Hepatic stellate cell (primary cell): ENCODE measurements around the gene KCNMB3.
"Not testable (repeated sequence)": the region's sequence is repeated elsewhere in the genome, so short reads cannot be mapped to it uniquely, and the experiment has no call there.

Experiments used
- DNase-seq: peaks from one replicate; pipeline ENCODE4 v3.0.0; 2011; ENCODE audit warnings: low spot score

The KCNMB3 gene

DNA sequence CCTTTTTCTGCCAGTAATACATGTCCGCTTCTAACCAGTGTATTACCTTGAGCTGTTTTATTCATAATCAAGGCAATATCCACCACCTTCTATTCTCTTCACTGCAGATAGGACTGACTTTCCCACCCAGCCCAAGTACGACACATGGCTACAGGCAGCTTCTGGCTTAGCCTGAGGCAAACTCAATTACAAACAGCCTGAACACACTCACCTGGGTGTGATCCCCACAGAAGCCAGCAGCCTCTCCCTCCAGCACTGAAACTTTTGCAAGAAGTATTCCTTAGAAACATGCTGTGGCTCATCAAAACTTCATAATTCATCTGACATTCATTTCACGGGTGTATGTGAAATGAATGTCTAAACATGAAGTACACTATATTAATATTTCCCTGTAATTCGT, 13.5 kb upstream of the KCNMB3 start:
- no peak for DNase-seq

GRCh38 chr3:179263134-179263533, 12.2 kb upstream of the KCNMB3 start:
- no peak for DNase-seq

- DNase-seq, result peak; percentile 80
Observed at GRCh38 chr3:179260949-179261765, 10.2 kb upstream of the KCNMB3 start.

GRCh38 chr3:179259959-179260756, 9.2 kb upstream of the KCNMB3 start:
- DNase-seq, result not testable (repeated sequence)

DNA sequence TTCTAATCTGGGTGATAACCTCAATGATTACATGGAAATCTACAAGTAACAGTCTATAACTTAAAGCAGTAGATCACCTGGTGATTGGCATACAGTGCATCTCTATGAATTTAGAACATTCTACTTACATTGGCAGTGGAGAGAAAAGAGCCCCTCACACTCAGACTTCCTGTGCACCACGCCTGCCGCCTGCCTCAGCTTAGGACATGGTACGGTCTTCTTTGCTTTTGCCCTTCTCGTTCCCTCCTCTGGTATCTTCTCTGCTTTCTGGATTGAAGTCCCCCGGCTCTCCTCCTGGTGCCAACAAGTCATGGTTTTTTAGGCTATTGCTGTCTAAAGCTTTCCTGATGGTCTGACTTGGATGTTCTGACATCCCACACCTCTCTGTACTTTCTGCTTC, 7.9 kb upstream of the KCNMB3 start:
- no peak for DNase-seq

DNA sequence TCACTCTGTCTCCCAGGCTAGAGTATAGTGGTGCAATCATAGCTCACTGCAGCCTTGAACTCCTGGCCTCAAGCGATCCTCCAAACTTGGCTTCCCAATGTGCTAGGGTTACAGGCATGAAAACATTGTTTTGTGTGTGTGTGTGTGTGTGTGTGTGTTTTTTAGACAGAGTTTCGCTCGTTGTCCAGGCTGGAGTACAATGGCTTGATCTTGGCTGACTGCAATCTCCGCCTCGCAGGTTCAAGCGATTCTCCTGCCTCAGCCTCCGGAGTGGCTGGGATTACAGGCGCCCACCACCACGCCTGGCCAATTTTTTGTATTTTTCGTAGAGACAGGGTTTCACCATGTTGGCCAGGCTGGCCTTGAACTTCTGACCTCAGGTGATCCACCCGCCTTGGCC, 6.8 kb upstream of the KCNMB3 start:
- DNase-seq, result not testable (repeated sequence)

DNA sequence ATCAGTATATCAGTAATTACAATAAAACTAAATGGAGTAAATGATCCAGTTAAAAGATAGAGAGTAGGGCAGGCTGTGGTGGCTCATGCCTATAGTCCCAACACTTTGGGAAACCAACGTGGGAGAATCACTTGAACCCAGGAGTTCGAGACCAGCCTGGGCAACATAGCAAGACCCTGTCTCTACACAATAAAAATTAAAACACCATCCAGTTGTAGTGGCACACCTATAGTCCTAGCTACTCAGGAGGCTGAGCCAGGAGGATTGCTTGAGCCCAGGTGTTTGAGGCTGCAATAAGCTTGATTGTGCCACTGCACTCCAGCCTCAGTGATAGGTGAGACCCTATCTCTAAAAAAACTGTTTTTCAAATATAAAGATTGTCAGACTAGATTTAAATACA, 5.9 kb upstream of the KCNMB3 start:
- DNase-seq, result no peak

GRCh38 chr3:179247289-179248015, 3.5 kb downstream of the KCNMB3 start:
- DNase-seq, result no peak

GRCh38 chr3:179244878-179245277, 6.0 kb downstream of the KCNMB3 start:
- no peak for DNase-seq

DNA sequence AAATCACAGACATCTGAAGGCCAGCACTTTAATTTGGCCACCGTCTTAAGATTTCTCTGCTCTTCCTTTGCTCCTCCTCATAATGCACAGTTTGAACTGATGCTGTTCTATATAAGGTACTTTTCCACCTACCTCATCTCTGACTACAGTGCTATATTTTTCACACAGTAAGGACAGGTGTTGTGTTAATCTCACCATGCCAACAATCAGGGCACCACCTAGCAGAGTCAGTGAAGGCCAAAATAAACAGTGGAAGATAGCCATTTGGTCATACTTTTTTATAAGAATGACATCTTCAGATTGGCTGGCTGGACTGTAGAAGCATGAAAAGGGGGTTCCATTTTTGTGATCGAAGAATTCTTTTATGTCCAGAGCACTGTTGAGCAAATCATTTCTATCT, 8.1 kb downstream of the KCNMB3 start:
- DNase-seq, result not testable (repeated sequence)

DNA sequence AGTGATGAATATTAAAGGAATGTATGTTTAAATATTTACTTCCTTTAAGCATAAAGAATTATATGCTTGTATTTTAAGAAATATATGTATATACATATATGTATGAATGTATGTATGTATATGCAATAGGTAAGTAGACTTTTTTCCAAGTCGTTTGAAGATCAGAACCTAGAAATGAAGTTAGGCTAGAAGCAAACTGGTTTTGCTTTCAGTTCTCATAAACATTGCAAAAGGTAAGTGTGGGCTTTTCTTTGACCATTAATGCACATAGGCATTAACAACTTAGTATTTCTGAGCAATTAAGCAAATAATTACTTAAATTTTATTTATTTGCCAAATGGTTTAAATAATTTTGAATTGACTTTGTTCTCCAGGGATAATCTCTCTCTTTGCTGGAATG, 10.6 kb downstream of the KCNMB3 start:
- DNase-seq, result not testable (repeated sequence)

DNA sequence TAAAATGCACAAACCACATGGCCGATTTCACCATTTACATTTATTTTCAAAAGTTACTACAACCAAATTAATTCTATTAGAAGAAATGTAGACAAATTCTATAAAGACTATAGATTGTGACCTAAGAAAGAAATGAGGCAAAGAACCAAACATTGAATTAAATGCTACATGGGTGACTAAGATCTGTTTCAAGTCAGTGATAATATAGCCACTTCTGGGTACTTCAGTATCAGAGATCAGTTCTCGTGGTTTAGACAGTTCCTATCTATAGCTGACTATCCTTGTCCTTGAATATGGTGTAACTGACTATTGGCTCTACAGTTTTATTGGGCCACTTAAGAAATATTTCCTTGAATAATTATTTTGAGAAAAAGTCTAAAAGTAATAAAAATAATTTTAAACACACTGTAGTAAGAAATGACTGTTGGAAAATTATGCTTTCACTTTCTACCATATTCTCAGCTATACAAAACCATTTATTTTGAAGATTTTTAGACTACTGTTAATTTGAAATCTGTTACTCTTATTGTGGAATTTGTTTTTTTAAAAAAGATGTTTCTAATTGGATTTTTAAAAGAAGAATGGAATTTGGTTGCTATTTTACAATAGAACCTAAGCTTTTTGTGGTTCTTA, 14.1 kb downstream of the KCNMB3 start:
- DNase-seq, result no peak

DNA sequence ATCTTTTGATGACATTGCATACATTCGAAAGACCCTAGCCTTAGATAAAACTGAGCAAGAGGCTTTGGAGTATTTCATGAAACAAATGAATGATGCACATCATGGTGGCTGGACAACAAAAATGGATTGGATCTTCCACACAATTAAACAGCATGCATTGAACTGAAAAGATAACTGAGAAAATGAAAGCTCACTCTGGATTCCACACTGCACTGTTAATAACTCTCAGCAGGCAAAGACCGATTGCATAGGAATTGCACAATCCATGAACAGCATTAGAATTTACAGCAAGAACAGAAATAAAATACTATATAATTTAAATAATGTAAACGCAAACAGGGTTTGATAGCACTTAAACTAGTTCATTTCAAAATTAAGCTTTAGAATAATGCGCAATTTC, 16.7 kb downstream of the KCNMB3 start:
- no peak for DNase-seq

DNA sequence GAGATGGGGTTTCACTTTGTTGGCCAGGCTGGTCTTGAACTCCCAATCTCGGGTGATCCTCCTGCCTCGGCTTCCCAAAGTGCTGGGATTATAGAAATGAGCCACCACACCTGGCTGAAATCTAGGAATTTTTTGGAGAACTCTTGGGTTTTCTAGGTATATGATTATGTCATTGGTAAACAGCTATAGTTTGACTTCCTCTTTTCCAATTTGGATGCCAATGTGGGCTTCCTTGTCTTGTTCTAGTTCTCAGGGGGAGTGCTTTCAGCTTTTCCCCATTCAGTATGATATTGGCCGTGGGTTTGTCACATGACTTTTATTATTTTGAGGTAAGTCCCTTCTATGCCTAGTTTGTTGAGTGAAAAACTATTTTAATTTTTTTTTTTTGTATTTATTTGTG, 17.9 kb downstream of the KCNMB3 start:
- DNase-seq, result no peak

DNA sequence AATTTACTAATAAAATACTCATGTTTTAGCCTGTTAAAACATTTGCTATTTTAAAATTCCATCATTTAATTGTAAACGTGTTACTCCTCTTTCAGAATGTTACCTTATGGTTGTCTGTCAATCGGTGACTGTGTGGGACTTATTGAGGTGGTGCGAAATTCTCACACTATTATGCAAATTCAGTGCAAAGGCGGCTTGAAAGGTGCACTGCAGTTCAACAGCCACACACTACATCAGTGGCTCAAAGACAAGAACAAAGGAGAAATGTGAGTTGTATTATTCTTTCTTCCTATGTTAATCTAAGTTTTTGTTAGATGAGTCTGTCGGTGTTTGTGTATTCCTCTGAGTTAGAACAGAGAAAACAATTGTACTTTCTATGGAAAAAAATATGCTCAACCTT, 21.7 kb downstream of the KCNMB3 start:
- DNase-seq, result no peak

GRCh38 chr3:179227349-179227748, 23.6 kb downstream of the KCNMB3 start:
- no peak for DNase-seq

DNA sequence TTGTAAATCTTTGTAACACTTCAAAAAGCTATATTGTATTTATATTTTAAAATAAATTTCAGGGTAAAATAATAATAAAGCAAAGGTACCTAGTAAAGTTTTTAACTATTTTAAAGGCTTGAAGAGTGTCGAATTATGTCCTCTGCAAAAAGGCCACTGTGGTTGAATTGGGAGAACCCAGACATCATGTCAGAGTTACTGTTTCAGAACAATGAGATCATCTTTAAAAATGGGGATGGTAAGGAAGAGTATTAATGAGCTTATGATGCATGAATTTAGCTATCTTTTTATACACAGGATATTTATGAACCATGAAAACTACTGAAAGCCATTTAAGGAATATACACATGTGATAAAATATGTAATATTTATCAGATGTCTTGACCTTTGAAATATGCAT, 26.3 kb downstream of the KCNMB3 start:
- no peak for DNase-seq

DNA sequence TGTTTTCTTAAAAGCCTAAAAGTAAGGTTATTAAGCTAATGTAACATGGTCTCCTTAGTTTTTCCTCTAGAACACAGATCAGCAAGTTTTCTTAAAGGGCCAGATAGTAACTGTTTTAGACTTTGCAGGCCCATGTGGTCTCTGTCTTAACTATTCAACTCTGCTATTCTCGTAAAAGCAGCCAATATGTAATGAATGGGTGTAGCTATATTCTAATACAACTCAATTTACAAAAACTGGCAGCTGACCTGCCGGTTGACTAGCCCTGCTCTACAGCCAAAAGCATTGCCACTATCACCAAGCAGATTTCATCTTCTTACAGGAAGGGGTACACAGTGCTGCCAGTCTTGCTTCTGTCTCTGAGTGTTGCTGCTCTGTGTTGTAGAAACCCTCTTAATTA, 27.4 kb downstream of the KCNMB3 start:
- DNase-seq, result no peak

DNA sequence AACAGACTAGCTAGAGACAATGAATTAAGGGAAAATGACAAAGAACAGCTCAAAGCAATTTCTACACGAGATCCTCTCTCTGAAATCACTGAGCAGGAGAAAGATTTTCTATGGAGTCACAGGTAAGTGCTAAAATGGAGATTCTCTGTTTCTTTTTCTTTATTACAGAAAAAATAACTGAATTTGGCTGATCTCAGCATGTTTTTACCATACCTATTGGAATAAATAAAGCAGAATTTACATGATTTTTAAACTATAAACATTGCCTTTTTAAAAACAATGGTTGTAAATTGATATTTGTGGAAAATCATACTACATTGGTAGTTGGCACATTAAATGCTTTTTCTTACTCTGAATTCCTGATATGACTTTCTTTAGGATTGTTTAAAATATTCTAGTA, 32.7 kb downstream of the KCNMB3 start:
- not testable (repeated sequence) for DNase-seq

DNA sequence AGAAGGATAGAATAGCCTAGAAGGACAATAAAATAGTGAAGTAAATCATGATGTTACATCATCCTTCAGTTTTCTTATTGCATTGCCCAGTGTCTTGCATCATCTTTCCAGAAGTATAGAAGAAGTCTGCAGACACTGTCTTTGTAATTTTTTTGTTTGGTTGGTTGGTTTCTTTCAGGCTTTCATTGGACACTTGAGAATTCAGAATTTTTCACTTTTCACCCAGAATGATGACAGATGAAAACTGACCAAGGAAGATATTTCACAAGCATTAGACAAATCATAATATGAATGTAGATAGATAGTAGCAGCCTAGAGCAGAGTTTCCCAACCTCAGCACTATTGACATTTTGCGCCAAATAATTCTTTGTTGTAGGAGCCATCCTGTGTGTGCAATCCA, 35.4 kb downstream of the KCNMB3 start:
- DNase-seq, result not testable (repeated sequence)

GRCh38 chr3:179200790-179201189, 50.1 kb downstream of the KCNMB3 start:
- no peak for DNase-seq

DNA sequence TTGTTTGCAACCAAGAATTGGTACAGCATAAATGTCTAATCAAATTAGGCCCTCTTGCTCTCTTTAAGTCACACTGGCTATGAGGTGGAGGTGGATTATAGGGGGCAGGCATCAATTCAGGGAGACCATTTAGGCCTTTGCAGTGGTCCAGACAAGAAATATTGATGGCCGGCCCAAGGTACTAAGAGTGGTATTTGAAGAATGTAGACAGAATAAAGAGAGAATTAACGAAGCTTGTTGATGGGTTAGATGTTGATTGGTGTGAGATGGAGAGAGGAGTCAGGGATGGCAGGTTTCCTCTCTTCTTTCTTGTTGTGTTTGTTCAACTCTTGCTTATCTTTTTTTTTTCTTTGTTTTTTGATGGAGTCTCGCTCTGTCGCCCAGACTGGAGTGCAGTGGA, 54.2 kb downstream of the KCNMB3 start:
- no peak for DNase-seq
